Measurements from ENCODE around the gene ADAR.

ADAR gene

DNA sequence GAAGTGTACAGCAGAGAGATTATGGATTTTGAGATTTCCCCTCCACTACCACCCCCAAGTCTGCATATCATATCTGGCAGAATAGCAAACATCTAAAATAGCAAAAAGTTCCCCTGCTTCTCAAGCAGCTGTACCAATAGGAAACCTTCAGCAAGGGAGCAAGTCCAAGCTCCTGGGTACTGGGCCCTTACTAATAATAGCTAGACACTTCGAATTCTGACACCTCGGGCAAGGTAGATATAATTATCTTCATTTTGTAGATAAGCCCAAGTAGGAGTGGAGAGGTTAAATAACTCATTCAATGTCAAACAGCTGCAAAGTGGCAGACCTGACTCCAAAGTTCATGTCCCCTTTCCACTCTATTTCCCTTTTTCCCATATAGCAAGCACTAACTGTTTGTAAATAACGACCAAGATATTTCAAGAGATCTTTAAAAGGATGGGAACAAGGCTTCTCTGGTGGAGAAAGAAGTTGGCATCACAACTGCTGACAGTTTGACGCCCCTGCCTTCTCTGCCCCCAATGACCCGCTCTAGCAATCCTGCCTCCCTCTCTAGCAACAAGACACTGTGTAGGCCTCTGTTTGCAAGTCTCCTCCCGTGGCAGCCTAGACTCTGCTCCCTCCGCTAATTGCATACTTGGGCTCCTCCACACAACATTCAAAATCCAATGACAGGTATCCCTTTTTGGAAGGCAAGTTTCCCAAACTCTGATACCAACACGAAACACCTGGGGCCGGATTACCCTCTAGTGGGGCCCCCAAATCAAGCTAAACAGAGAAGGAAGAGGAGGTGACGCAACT lies 18.7 kb upstream of the ADAR start:
- TF ChIP-seq, protein P1, sequence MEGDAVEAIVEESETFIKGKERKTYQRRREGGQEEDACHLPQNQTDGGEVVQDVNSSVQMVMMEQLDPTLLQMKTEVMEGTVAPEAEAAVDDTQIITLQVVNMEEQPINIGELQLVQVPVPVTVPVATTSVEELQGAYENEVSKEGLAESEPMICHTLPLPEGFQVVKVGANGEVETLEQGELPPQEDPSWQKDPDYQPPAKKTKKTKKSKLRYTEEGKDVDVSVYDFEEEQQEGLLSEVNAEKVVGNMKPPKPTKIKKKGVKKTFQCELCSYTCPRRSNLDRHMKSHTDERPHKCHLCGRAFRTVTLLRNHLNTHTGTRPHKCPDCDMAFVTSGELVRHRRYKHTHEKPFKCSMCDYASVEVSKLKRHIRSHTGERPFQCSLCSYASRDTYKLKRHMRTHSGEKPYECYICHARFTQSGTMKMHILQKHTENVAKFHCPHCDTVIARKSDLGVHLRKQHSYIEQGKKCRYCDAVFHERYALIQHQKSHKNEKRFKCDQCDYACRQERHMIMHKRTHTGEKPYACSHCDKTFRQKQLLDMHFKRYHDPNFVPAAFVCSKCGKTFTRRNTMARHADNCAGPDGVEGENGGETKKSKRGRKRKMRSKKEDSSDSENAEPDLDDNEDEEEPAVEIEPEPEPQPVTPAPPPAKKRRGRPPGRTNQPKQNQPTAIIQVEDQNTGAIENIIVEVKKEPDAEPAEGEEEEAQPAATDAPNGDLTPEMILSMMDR (IDR thresholded peaks at IDR 0.05; ENCODE audit: insufficient read depth, low read length, missing control alignments): no peak
- peak overlapping the region; percentile 85 for H3K4me3 ChIP-seq (ENCODE audit: low read depth, low read length)
- DNase-seq (ENCODE audit: low read depth, low spot score): no peak
- ChIA-PET POLR2A (interaction anchor here (0.6 to 1.4 kb wide), 5 partner anchors 10 to 310 kb away, joined by 3 to 6 read pairs (median 3); partner anchors contain the start of gene PMVK), CTCF (interaction anchor here (0.7 to 1.1 kb wide), 4 partner anchors 14 to 237 kb away, joined by 3 to 4 read pairs (median 3); no protein-coding TSS in a partner anchor)

DNA sequence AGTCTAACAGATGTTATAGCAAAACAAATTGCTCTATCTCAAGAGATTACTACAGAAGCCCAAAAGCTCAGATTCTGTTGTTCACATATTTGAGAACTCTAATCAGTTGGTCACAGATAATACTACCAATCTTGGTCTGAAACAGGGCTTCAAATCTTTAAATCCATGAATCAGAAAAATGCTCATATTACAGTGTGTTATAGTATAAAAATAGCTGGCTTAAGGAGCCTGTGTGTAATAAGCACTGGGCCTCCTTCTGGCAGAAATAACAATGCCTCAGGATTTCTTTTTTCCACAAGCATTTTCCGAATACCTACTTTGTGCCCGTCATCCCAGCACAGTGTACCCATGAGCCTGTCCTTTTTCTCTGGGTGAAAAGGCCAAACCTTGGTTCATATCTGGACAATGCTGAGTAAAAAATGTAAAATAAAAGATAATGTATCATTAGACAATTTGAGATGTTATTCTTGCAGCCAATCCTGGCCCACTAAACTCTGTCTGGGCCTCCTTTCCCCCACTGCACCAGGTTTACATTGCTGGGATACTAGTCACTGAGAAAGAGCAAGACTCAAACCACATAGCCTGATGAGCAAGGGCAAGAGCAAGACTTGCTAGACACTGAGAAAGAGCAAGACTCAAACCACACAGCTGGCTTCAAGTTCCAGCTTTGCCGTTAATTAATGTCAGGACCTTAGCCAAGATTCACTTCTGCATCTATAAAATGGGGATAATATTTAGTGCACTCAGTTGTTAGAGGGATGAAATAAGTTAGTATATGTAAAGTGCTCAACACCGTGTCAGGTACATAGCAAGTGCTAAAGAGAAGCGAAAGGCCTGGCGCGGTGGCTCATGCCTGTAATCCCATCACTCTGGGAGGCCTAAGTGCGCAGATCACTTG lies 17.0 kb upstream of the ADAR start:
- TF ChIP-seq, protein P1 (IDR thresholded peaks at IDR 0.05; ENCODE audit: insufficient read depth, low read length, missing control alignments): no peak
- no peak overlapping the region for H3K4me3 ChIP-seq (ENCODE audit: low read depth, low read length)
- CTCF ChIA-PET: interaction anchor here (1.4 to 2.9 kb wide), 3 partner anchors 14 to 65 kb away, joined by 4 to 17 read pairs (median 5); no protein-coding TSS in a partner anchor
- POLR2A ChIA-PET: interaction anchor here (1.4 kb wide), 1 partner anchor 16 kb away, joined by 3 read pairs; no protein-coding TSS in a partner anchor
- peak; percentile 78 for DNase-seq (ENCODE audit: low read depth, low spot score)

DNA sequence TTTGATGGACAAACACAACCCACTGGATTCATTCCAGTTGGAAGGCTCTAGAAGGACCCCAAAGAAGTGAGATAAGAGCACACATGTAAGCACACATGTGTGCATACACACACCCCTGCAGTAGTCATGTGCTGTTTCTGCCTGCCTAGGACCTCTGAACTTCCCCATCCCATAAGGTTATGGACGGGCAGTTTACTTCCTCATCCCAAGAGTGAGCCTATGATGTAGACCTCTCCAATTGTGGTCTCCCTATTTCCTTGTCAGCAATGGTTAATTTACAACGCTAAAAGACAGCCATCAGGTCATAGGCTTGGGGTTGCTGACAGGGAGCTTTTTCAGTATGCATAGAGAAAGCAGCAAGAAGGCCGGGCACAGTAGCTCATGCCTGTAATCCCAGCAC lies 15.4 kb upstream of the ADAR start:
- DNase-seq (ENCODE audit: low read depth, low spot score): no peak
- no peak overlapping the region for H3K4me3 ChIP-seq (ENCODE audit: low read depth, low read length)
- TF ChIP-seq, protein P1 (IDR thresholded peaks at IDR 0.05; ENCODE audit: insufficient read depth, low read length, missing control alignments): no peak
- ChIA-PET CTCF (interaction anchor here (1.4 to 2.9 kb wide), 2 partner anchors 13 to 32 kb away, joined by 4 to 17 read pairs; no protein-coding TSS in a partner anchor), POLR2A (no interaction called here)

DNA sequence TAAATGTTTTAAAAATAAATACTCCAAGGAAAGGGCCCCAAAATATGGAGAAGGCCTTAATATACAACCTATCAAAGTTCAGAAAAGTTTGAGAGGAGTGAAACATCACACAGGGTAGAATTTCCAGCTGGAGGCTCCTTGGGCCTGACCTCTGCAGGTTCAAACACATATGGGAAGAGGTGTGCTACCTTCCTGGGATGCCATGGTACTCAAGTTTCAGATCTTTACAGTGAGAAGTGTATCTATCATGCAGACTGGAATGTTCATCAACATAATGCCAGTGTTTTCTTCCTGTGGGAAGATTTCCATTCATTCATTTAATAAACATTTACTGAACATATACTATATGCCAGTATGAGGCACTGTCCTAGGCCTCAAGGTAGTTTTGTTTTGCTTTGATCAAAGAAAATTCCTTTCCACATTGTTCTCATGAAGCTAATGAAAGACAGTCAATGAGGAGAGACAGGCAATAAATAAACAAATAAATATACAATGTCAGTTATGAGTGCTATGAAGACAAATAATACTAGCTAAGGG lies 14.6 kb upstream of the ADAR start:
- POLR2A ChIA-PET: interaction anchor here (0.6 kb wide), 1 partner anchor 18 kb away, joined by 3 read pairs; no protein-coding TSS in a partner anchor
- CTCF ChIA-PET: interaction anchor here (2.9 kb wide), 1 partner anchor 12 kb away, joined by 17 read pairs; no protein-coding TSS in a partner anchor
- no peak overlapping the region for H3K4me3 ChIP-seq (ENCODE audit: low read depth, low read length)

DNA sequence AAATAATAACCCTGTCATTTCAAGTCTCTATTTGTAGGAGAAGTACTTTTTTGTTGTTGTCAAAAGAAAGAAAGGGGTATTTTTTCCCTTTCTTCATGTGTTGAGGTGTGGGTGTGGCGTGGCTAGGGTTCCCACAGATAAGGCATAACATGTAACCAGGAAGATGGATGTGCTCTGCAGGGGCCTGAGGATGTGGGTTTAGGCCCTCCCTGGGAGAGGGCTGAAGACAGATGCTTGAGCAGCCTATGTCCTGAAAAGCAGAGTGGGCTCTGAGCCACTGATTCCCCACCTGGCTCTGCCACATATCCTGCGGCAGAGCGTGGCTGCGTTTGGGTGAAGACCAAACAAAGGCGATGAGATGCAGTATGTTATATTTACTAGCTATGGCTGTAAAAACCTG lies 13.9 kb upstream of the ADAR start:
- CTCF ChIA-PET: interaction anchor here (1.6 to 1.9 kb wide), 2 partner anchors 13 to 143 kb away, joined by 3 to 8 read pairs; no protein-coding TSS in a partner anchor
- TF ChIP-seq, protein P1 (IDR thresholded peaks at IDR 0.05; ENCODE audit: insufficient read depth, low read length, missing control alignments): no peak
- POLR2A ChIA-PET: no interaction called here
- no peak overlapping the region for H3K4me3 ChIP-seq (ENCODE audit: low read depth, low read length)
- no peak for DNase-seq (ENCODE audit: low read depth, low spot score)

More for the DNA sequence above, 14.6 kb upstream of the ADAR start:
- TF ChIP-seq, protein P1 (IDR thresholded peaks at IDR 0.05; ENCODE audit: insufficient read depth, low read length, missing control alignments): no peak
- no peak for DNase-seq (ENCODE audit: low read depth, low spot score)

Data from AG04449 (cell line).